Stimulated activated effector memory CD8-positive, alpha-beta T cell treated with anti-CD3 and anti-CD28 coated beads, Interleukin-12 subunit alpha, Interleukin-12 subunit beta, amount 100 ng/mL, for 72 hours (primary cell): ENCODE data around the gene ITGB7.
"Not testable (repeated sequence)": the region's sequence is repeated elsewhere in the genome, so short reads cannot be mapped to it uniquely, and the experiment has no call there.

Source experiments
- ATAC-seq: fragments of 150-1000 bp; cut with Tn5 transposase; 2 replicates; pipeline ENCODE4 v1.10.0; 2021
- DNase-seq, 2 donors: peaks; one replicate each; pipeline ENCODE4 v3.0.0; 2021 to 2022; ENCODE audit warnings: low spot score in 2 of 2
- H3K27ac Mint-ChIP-seq: one replicate; pipeline ENCODE4 v1.8.0; 2022; ENCODE audit warnings: mild to moderate bottlenecking, mixed read lengths
- H3K36me3 Mint-ChIP-seq: one replicate; pipeline ENCODE4 v1.8.0; 2022; ENCODE audit warnings: mild to moderate bottlenecking, mixed read lengths
- H3K4me1 Mint-ChIP-seq: one replicate; pipeline ENCODE4 v1.8.0; 2022; ENCODE audit warnings: mixed read lengths
- H3K4me3 Mint-ChIP-seq: one replicate; pipeline ENCODE4 v1.8.0; 2022; ENCODE audit warnings: mild to moderate bottlenecking, mixed read lengths
- H3K9me3 Mint-ChIP-seq: one replicate; pipeline ENCODE4 v1.8.0; 2022; ENCODE audit warnings: mixed read lengths

ITGB7 gene

GRCh38 chr12:53172352-53172751 is 34.7 kb downstream of the ITGB7 start:
- Mint-ChIP-seq H3K9me3 (no peaks in the 10 kb centered on the region), H3K4me3 (no peak overlapping the region), H3K4me1 (peaks cover 6% of the 10 kb centered on the region), H3K36me3 (peaks cover 5% of the 10 kb centered on the region), H3K27ac (peak overlapping the region; percentile 83)
- DNase-seq = no peak
- ATAC-seq = no peak

GRCh38 chr12:53171725-53172329 is 35.2 kb downstream of the ITGB7 start:
- H3K36me3 Mint-ChIP-seq = peaks cover 5% of the 10 kb centered on the region

DNA sequence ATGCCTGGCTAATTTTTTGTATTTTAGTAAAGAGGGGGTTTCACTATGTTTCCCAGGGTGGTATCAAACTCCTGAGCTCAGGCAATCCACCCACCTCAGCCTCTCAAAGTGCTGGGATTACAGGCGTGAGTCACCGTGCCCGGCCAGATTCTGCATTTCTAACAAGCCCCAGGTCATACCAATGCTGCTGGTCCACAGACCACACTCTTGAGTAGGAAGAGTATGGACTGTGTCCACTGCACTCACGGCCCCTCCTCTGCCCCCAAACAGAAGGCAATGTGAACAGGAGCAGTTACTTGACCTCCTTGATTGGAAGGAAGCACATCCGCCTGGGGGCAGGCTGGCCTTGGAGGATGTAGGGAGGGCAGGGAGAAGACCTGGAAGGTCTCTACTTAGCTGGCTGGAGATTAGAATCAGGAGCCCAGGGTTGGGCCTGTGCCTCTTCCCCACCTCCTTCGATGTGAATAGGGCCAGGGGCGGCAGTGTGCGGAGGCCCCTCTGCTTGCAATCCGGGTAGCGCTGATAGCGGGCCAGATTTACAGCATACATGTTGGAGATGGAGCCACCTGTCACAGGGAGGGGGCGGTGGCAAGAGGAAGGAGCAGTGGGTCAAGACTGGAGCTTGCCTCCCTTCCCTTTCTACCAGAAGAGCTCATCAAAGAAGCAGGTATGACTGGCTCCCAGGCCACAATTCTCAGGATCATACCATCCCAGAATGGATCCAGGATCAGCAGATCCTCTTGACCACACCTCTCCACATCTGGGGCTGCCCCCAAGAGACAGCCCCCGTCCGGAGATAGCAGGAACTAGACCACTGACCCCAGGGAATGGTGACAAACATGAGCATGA is 36.0 kb downstream of the ITGB7 start:
- Mint-ChIP-seq H3K36me3 (peaks cover 5% of the 10 kb centered on the region), H3K4me1 (peaks cover 6% of the 10 kb centered on the region), H3K9me3 (no peaks in the 10 kb centered on the region), H3K4me3 (no peak overlapping the region), H3K27ac (peak overlapping the region; percentile 16)
- DNase-seq = no peak
- ATAC-seq = no peak

More at GRCh38 chr12:53171725-53172329, 35.2 kb downstream of the ITGB7 start:
- Mint-ChIP-seq H3K27ac (peak overlapping the region; percentile 16), H3K4me3 (no peak overlapping the region), H3K4me1 (peaks cover 6% of the 10 kb centered on the region), H3K9me3 (no peaks in the 10 kb centered on the region)
- DNase-seq = no peak
- no peak for ATAC-seq

GRCh38 chr12:53170215-53170614 is 36.8 kb downstream of the ITGB7 start:
- Mint-ChIP-seq H3K9me3 (no peaks in the 10 kb centered on the region), H3K36me3 (peaks cover 5% of the 10 kb centered on the region), H3K27ac (no peak overlapping the region), H3K4me3 (no peak overlapping the region), H3K4me1 (peaks cover 6% of the 10 kb centered on the region)
- DNase-seq (no peak), ATAC-seq (no peak)

GRCh38 chr12:53169644-53170043 is 37.4 kb downstream of the ITGB7 start:
- ATAC-seq (no peak), DNase-seq (no peak)
- Mint-ChIP-seq H3K4me1 (peaks cover 6% of the 10 kb centered on the region), H3K27ac (no peak overlapping the region), H3K36me3 (peaks cover 5% of the 10 kb centered on the region), H3K9me3 (no peaks in the 10 kb centered on the region), H3K4me3 (no peak overlapping the region)

DNA sequence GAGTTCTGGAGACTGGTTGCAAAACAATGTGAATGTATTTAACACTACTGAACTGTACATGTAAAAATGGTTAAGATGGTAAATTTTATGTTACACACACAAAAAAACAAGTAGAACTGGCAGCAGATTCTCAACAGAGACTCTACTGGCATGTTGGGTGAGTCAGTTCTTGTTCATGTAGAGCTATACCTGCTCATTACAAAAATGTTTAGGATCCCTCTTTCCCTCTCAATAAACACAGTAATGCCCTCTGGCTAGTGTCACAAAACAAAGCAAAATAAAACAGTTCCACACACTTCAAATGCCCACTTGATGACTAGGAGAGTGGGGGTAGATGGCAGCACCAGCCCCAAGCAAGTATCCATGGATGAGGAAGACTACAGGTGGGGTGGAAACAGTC is 40.2 kb downstream of the ITGB7 start:
- no peak overlapping the region for H3K27ac Mint-ChIP-seq
- no peaks in the 10 kb centered on the region for H3K9me3 Mint-ChIP-seq
- H3K4me3 Mint-ChIP-seq = no peak overlapping the region
- H3K36me3 Mint-ChIP-seq = no peaks in the 10 kb centered on the region
- DNase-seq (no peak), ATAC-seq (no peak)
- H3K4me1 Mint-ChIP-seq = no peaks in the 10 kb centered on the region

DNA sequence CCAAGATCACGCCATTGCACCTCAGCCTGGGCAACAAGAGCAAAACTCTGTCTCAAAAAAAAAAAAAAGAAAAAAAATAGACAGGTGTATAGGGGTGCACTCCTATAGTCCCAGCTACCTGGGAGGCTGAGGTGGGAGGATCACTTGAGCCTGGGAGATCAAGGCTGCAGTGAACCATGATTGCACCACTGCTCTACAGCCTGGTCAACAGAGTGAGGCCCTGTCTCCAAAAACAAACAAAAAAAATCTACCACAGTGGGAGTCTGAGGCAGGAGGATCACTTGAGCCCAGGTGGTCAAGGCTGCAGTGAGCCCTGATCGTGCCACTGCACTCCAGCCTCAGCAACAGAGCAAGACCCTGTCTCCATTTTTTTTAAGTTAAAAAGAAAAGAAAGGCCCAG is 44.0 kb downstream of the ITGB7 start:
- H3K4me3 Mint-ChIP-seq, H3K36me3 Mint-ChIP-seq, DNase-seq, H3K9me3 Mint-ChIP-seq, H3K4me1 Mint-ChIP-seq, H3K27ac Mint-ChIP-seq, ATAC-seq: not testable (repeated sequence)

- peaks cover 10% of the 10 kb centered on the region for H3K4me1 Mint-ChIP-seq
- no peak overlapping the region for H3K4me3 Mint-ChIP-seq
- H3K36me3 Mint-ChIP-seq = no peaks in the 10 kb centered on the region
- no peak for DNase-seq
- no peak overlapping the region for H3K27ac Mint-ChIP-seq
- no peaks in the 10 kb centered on the region for H3K9me3 Mint-ChIP-seq
- no peak for ATAC-seq
Observed at GRCh38 chr12:53161119-53161911, 45.7 kb downstream of the ITGB7 start.

DNA sequence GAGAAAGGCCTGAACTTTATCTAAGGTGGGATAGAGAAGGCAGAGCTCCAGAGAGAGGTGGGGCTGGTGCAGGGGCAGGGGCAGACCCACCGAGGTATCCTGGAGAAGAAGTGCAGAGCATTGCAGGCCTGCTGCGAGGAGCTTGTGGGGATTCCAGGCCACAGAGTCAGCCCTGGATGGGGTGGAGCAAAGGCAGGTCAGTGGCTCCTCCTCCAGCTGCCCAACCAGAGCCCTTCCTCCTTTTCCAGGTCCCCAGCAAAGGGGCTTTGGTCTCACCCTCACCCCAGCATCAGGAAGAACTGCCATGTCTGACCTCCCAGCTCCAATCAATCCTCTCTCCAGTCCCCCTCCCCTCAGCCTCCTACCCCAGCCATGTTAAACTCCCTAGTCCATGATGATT is 46.4 kb downstream of the ITGB7 start:
- DNase-seq (no peak), ATAC-seq (no peak)
- Mint-ChIP-seq H3K27ac (peak overlapping the region; percentile 84), H3K4me1 (peaks cover 10% of the 10 kb centered on the region), H3K9me3 (no peaks in the 10 kb centered on the region), H3K4me3 (no peak overlapping the region), H3K36me3 (no peaks in the 10 kb centered on the region)

- Mint-ChIP-seq H3K4me1 (peaks cover 10% of the 10 kb centered on the region), H3K4me3 (no peak overlapping the region), H3K9me3 (no peaks in the 10 kb centered on the region), H3K27ac (peak overlapping the region; percentile 84), H3K36me3 (no peaks in the 10 kb centered on the region)
- ATAC-seq = no peak
- DNase-seq = no peak
Observed at GRCh38 chr12:53160000-53160399, 47.1 kb downstream of the ITGB7 start.

- Mint-ChIP-seq H3K36me3 (no peaks in the 10 kb centered on the region), H3K4me1 (peaks cover 10% of the 10 kb centered on the region), H3K4me3 (no peak overlapping the region), H3K27ac (peak overlapping the region; percentile 84), H3K9me3 (no peaks in the 10 kb centered on the region)
- ATAC-seq (peak; percentile 97), DNase-seq (peak; percentile 91 to 96)
Observed at GRCh38 chr12:53159195-53159839, 47.7 kb downstream of the ITGB7 start.

- DNase-seq = no peak
- Mint-ChIP-seq H3K36me3 (no peaks in the 10 kb centered on the region), H3K27ac (no peak overlapping the region), H3K4me1 (no peaks in the 10 kb centered on the region), H3K4me3 (no peak overlapping the region), H3K9me3 (no peaks in the 10 kb centered on the region)
- ATAC-seq = no peak
Observed at GRCh38 chr12:53152390-53152789, 54.7 kb downstream of the ITGB7 start.

- H3K4me1 Mint-ChIP-seq = no peaks in the 10 kb centered on the region
- no peaks in the 10 kb centered on the region for H3K9me3 Mint-ChIP-seq
- ATAC-seq = no peak
- H3K4me3 Mint-ChIP-seq = no peak overlapping the region
- DNase-seq = no peak
- no peak overlapping the region for H3K27ac Mint-ChIP-seq
- no peaks in the 10 kb centered on the region for H3K36me3 Mint-ChIP-seq
Observed at GRCh38 chr12:53151039-53151438, 56.0 kb downstream of the ITGB7 start.

GRCh38 chr12:53147653-53148052 is 59.4 kb downstream of the ITGB7 start:
- H3K27ac Mint-ChIP-seq = no peak overlapping the region
- DNase-seq = no peak
- H3K4me1 Mint-ChIP-seq = no peaks in the 10 kb centered on the region
- no peak for ATAC-seq
- no peak overlapping the region for H3K4me3 Mint-ChIP-seq
- H3K9me3 Mint-ChIP-seq = no peaks in the 10 kb centered on the region
- no peaks in the 10 kb centered on the region for H3K36me3 Mint-ChIP-seq

DNA sequence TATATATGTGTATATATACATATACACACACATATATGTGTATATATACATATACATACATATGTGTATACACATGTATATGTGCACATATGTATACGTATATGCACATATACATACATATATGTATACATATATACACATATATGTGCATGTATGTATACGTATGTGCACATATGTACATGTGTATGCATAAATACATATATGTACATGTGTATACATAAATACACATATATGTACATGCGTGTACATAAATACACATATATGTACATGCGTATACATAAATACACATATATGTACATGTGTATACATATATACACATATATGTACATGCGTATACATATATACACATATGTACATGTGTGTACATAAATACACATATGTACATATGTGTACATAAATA is 59.9 kb downstream of the ITGB7 start:
- Mint-ChIP-seq H3K4me3 (no peak overlapping the region), H3K36me3 (no peaks in the 10 kb centered on the region), H3K9me3 (no peaks in the 10 kb centered on the region), H3K4me1 (no peaks in the 10 kb centered on the region), H3K27ac (no peak overlapping the region)
- DNase-seq = no peak
- ATAC-seq = no peak
